ENCODE results near the gene ITGA1.

Gene ITGA1

GRCh38 chr5:52876456-52876855, 88.7 kb downstream of the ITGA1 start:
- Histone ChIP-seq H3K4me1 (peaks cover 4% of the 10 kb centered on the region), H3K27ac (no peak overlapping the region), H2AFZ (no peak overlapping the region), H3K27me3 (ENCODE audit: control insufficient read depth, insufficient read depth, low read length) (no peaks in the 10 kb centered on the region), H3K9ac (no peak overlapping the region), H3K9me3 (ENCODE audit: control insufficient read depth, low read length) (no peaks in the 10 kb centered on the region), H3K4me2 (ENCODE audit: low read length) (no peak overlapping the region), H3K4me3 (ENCODE audit: low read depth, low read length) (no peak overlapping the region), H3K79me2 (peaks cover 6% of the 10 kb centered on the region), H3K36me3 (ENCODE audit: control insufficient read depth, insufficient read depth, low read length) (no peaks in the 10 kb centered on the region)
- no peak for TF ChIP-seq CTCF (IDR thresholded peaks at IDR 0.05)

- Histone ChIP-seq H3K9ac (no peak overlapping the region), H3K79me2 (peaks cover 3% of the 10 kb centered on the region), H3K4me3 (ENCODE audit: low read depth, low read length) (no peak overlapping the region), H3K4me1 (peaks cover 4% of the 10 kb centered on the region), H3K36me3 (ENCODE audit: control insufficient read depth, insufficient read depth, low read length) (no peaks in the 10 kb centered on the region), H3K27ac (no peak overlapping the region), H3K9me3 (ENCODE audit: control insufficient read depth, low read length) (no peaks in the 10 kb centered on the region), H3K27me3 (ENCODE audit: control insufficient read depth, insufficient read depth, low read length) (no peaks in the 10 kb centered on the region), H2AFZ (no peak overlapping the region), H3K4me2 (ENCODE audit: low read length) (no peak overlapping the region)
- no peak for TF ChIP-seq CTCF (IDR thresholded peaks at IDR 0.05)
Observed at GRCh38 chr5:52878656-52879055, 90.9 kb downstream of the ITGA1 start.

- no peak overlapping the region for H3K27ac ChIP-seq
- H3K36me3 ChIP-seq (ENCODE audit: control insufficient read depth, insufficient read depth, low read length), result no peaks in the 10 kb centered on the region
- no peaks in the 10 kb centered on the region for H3K9me3 ChIP-seq (ENCODE audit: control insufficient read depth, low read length)
- no peak for TF ChIP-seq CTCF (IDR thresholded peaks at IDR 0.05)
- H3K79me2 ChIP-seq, result peaks cover 3% of the 10 kb centered on the region
- H3K4me2 ChIP-seq (ENCODE audit: low read length), result no peak overlapping the region
- no peak overlapping the region for H2AFZ ChIP-seq
- no peak overlapping the region for H3K9ac ChIP-seq
- H3K4me3 ChIP-seq (ENCODE audit: low read depth, low read length), result no peak overlapping the region
- H3K27me3 ChIP-seq (ENCODE audit: control insufficient read depth, insufficient read depth, low read length), result no peaks in the 10 kb centered on the region
- H3K4me1 ChIP-seq, result peaks cover 4% of the 10 kb centered on the region
Observed at GRCh38 chr5:52880541-52880940, 92.8 kb downstream of the ITGA1 start.

GRCh38 chr5:52881468-52881867, 93.8 kb downstream of the ITGA1 start:
- no peaks in the 10 kb centered on the region for H3K36me3 ChIP-seq (ENCODE audit: control insufficient read depth, insufficient read depth, low read length)
- H2AFZ ChIP-seq, result no peak overlapping the region
- TF ChIP-seq CTCF (IDR thresholded peaks at IDR 0.05), result no peak
- peaks cover 3% of the 10 kb centered on the region for H3K79me2 ChIP-seq
- no peaks in the 10 kb centered on the region for H3K27me3 ChIP-seq (ENCODE audit: control insufficient read depth, insufficient read depth, low read length)
- peaks cover 4% of the 10 kb centered on the region for H3K4me1 ChIP-seq
- H3K4me3 ChIP-seq (ENCODE audit: low read depth, low read length), result no peak overlapping the region
- no peak overlapping the region for H3K9ac ChIP-seq
- no peaks in the 10 kb centered on the region for H3K9me3 ChIP-seq (ENCODE audit: control insufficient read depth, low read length)
- H3K4me2 ChIP-seq (ENCODE audit: low read length), result no peak overlapping the region
- H3K27ac ChIP-seq, result no peak overlapping the region

- Histone ChIP-seq H3K27me3 (ENCODE audit: control insufficient read depth, insufficient read depth, low read length) (no peaks in the 10 kb centered on the region), H3K4me2 (ENCODE audit: low read length) (no peak overlapping the region), H3K36me3 (ENCODE audit: control insufficient read depth, insufficient read depth, low read length) (no peaks in the 10 kb centered on the region), H3K9me3 (ENCODE audit: control insufficient read depth, low read length) (no peaks in the 10 kb centered on the region), H2AFZ (no peak overlapping the region), H3K79me2 (no peaks in the 10 kb centered on the region), H3K9ac (no peak overlapping the region), H3K4me3 (ENCODE audit: low read depth, low read length) (no peak overlapping the region), H3K27ac (no peak overlapping the region), H3K4me1 (peaks cover 4% of the 10 kb centered on the region)
- no peak for TF ChIP-seq CTCF (IDR thresholded peaks at IDR 0.05)
Observed at GRCh38 chr5:52883110-52883509, 95.4 kb downstream of the ITGA1 start.
